Vagina (tissue), 2 donors: ENCODE measurements around the gene PSD2. TPM values are rescaled to one million over a fixed set of nuclear protein-coding genes. Genes with fewer than 3 reads are reported as not detected.

Experiments
- DNase-seq, 2 donors: peaks; one replicate each; pipeline ENCODE4 v3.0.0-alpha.2; 2017; ENCODE audit errors: extremely low spot score in 2 of 2
- H3K27ac ChIP-seq: fragments of 200-600 bp; sonication (generic); one replicate; pipeline ENCODE4 v1.5.1; 2019
- H3K27me3 ChIP-seq: fragments of 200-600 bp; sonication (generic); one replicate; pipeline ENCODE4 v1.5.1; 2019
- H3K36me3 ChIP-seq, 2 donors: fragments of 200-600 bp; sonication (generic); one replicate each; pipeline ENCODE4 v1.5.1; 2017 to 2019
- H3K4me1 ChIP-seq: fragments of 200-600 bp; sonication (generic); one replicate; pipeline ENCODE4 v1.5.1; 2019
- H3K4me3 ChIP-seq, 2 donors: fragments of 200-600 bp; sonication (generic); 1 replicate in 1 of 2; 2 replicates in 1 of 2; pipeline ENCODE4 v1.5.1; 2016 to 2019
- H3K9me3 ChIP-seq: fragments of 200-600 bp; sonication (generic); one replicate; pipeline ENCODE4 v1.5.1; 2019
- POLR2A ChIP-seq, 2 donors: fragments of 450-650 bp; IDR thresholded peaks; one replicate each; pipeline ENCODE4 v1.6.1; 2017; ENCODE audit warnings: antibody characterized with exemption in 2 of 2, mild to moderate bottlenecking in 2 of 2, moderate library complexity in 2 of 2
- POLR2AphosphoS5 ChIP-seq, 2 donors: sonication (generic); formaldehyde crosslinking; IDR thresholded peaks; one replicate each; pipeline ENCODE4 v1.9.0; 2017; ENCODE audit warnings: antibody characterized with exemption in 2 of 2, mild to moderate bottlenecking in 2 of 2, low read depth in 1 of 2; ENCODE audit not compliant: insufficient read depth in 1 of 2
- intact Hi-C: fragments of 100-400 bp; cut with DNase I; formaldehyde crosslinking; loops from one replicate; pipeline ENCODE4 v1.15.1; 2023
- total RNA-seq: library from RNA; depleted of rRNA; stranded (reverse); fragments of >200 nt; gene quantifications from one replicate; pipeline ENCODE4 v1.2.3, GENCODE V29; 2016
- TF ChIP-seq, protein P1 (sequence below), 3 experiments: fragments of 450-650 bp in 2 of 3; fragments of 200-600 bp in 1 of 3; sonication (generic) in 1 of 3; IDR thresholded peaks; one replicate each; pipeline ENCODE4 v1.5.1; 2017 to 2019; ENCODE audit warnings: antibody characterized with exemption in 3 of 3, mild to moderate bottlenecking in 2 of 3, moderate library complexity in 2 of 3

The PSD2 gene
- total RNA-seq, 1 donor from 2014 or later, result 0.25 TPM

DNA sequence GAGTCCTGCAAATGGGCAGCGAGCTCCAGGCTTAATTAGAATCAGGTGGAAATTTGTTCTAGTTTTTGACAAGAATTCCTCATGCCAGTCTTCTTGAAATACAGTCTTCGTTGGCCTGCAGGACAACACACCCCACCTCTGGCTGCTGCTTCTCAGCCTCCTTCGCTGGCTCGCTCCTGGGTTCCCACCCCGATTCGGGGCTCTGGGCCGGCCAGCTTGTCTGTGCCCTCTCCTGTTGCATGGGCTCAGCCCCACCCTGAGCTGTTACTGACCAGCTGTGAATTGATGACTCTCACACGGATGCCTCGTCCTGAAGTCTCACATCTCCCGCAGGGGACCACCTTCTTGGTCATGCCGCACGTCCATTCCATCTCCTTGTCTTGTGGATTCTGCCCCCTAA lies 21.0 kb downstream of the PSD2 start:
- Histone ChIP-seq H3K4me3 (no peak overlapping the region), H3K9me3 (no peaks in the 10 kb centered on the region), H3K4me1 (no peaks in the 10 kb centered on the region), H3K27ac (no peak overlapping the region), H3K27me3 (no peaks in the 10 kb centered on the region), H3K36me3 (no peaks in the 10 kb centered on the region)
- DNase-seq, result no peak
- intact Hi-C loops, result no loop called here
- TF ChIP-seq, protein P1, sequence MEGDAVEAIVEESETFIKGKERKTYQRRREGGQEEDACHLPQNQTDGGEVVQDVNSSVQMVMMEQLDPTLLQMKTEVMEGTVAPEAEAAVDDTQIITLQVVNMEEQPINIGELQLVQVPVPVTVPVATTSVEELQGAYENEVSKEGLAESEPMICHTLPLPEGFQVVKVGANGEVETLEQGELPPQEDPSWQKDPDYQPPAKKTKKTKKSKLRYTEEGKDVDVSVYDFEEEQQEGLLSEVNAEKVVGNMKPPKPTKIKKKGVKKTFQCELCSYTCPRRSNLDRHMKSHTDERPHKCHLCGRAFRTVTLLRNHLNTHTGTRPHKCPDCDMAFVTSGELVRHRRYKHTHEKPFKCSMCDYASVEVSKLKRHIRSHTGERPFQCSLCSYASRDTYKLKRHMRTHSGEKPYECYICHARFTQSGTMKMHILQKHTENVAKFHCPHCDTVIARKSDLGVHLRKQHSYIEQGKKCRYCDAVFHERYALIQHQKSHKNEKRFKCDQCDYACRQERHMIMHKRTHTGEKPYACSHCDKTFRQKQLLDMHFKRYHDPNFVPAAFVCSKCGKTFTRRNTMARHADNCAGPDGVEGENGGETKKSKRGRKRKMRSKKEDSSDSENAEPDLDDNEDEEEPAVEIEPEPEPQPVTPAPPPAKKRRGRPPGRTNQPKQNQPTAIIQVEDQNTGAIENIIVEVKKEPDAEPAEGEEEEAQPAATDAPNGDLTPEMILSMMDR (IDR thresholded peaks at IDR 0.05), result no peak
- TF ChIP-seq POLR2A (IDR thresholded peaks at IDR 0.05) (no peak), POLR2AphosphoS5 (IDR thresholded peaks at IDR 0.05; ENCODE audit: insufficient read depth in 1 of 2, low read depth in 1 of 2) (no peak)

DNA sequence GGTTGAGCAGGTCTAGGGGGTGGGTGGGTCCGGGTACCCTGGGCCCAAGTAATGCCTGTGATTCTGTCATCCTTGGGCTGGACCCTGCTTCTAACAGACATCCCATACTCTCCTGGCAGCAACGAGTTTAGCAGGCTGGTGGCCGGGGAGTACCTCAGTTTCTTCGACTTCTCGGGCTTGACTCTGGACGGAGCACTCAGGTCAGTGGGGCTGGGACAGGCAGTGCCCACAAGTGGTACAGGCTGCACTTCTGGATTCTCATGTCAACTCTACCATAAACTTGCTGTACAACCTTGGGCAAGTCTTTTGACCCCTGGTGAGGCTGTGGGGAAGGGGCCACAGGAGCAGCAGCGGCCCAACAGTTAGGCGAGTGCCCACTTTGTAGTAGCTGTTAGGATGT lies 21.8 kb downstream of the PSD2 start:
- TF ChIP-seq, protein P1 (IDR thresholded peaks at IDR 0.05), result no peak
- TF ChIP-seq POLR2AphosphoS5 (IDR thresholded peaks at IDR 0.05; ENCODE audit: insufficient read depth in 1 of 2, low read depth in 1 of 2) (no peak), POLR2A (IDR thresholded peaks at IDR 0.05) (no peak)
- DNase-seq, result no peak
- no peak overlapping the region for H3K27ac ChIP-seq
- no peak overlapping the region for H3K4me3 ChIP-seq
- intact Hi-C loops, result no loop called here
- H3K9me3 ChIP-seq, result no peaks in the 10 kb centered on the region
- no peaks in the 10 kb centered on the region for H3K4me1 ChIP-seq
- H3K27me3 ChIP-seq, result no peaks in the 10 kb centered on the region
- H3K36me3 ChIP-seq, result no peaks in the 10 kb centered on the region

DNA sequence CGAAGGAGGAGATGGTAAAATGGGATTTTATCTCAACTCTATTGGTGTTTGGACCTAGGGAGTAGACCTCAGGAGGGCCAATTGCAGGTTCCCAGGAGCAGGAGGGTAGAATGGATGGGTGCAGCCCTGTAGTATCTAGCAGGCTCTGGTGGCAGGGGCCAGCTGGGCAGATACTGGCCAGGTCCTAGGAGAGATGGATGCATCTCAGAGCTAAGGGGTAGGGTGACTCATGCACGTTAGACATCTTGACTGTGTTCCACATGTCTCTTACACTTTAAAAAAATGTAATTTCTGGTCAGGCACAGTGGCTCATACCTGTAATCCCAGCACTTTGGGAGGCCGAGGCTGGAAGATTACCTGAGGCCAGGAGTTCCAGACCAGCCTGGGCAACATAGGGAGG lies 22.4 kb downstream of the PSD2 start:
- no peaks in the 10 kb centered on the region for H3K9me3 ChIP-seq
- H3K4me1 ChIP-seq, result no peaks in the 10 kb centered on the region
- intact Hi-C loops, result no loop called here
- TF ChIP-seq POLR2AphosphoS5 (IDR thresholded peaks at IDR 0.05; ENCODE audit: insufficient read depth in 1 of 2, low read depth in 1 of 2) (no peak), POLR2A (IDR thresholded peaks at IDR 0.05) (no peak)
- TF ChIP-seq, protein P1 (IDR thresholded peaks at IDR 0.05), result no peak
- no peak overlapping the region for H3K27ac ChIP-seq
- no peak for DNase-seq
- no peak overlapping the region for H3K4me3 ChIP-seq
- no peaks in the 10 kb centered on the region for H3K36me3 ChIP-seq
- no peaks in the 10 kb centered on the region for H3K27me3 ChIP-seq

DNA sequence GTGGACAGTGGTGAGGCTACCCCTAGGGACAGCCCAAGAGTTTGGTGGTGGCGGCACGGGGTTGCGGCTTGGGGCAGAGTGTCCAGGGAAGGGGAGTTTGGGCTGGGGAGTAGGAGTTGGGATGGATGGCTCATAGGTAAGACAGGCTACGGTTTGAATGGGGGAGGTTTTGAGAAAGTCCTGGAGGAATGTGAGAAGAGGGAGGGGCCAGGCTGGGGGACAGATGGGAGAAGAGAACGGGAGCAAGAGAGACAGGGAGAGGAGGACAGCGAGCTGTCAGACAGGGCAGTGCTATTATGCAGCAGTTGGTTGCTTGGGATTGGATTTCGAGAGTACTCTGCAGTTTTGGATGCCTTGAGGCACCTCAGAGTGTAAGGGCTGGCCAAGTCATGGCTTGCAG lies 24.5 kb downstream of the PSD2 start:
- Histone ChIP-seq H3K9me3 (no peaks in the 10 kb centered on the region), H3K4me1 (no peaks in the 10 kb centered on the region), H3K36me3 (no peaks in the 10 kb centered on the region), H3K27ac (no peak overlapping the region), H3K27me3 (no peaks in the 10 kb centered on the region), H3K4me3 (no peak overlapping the region)
- no peak for TF ChIP-seq POLR2AphosphoS5 (IDR thresholded peaks at IDR 0.05; ENCODE audit: insufficient read depth in 1 of 2, low read depth in 1 of 2)
- TF ChIP-seq, protein P1 (IDR thresholded peaks at IDR 0.05), result no peak
- intact Hi-C loops, result no loop called here
- DNase-seq, result no peak

DNA sequence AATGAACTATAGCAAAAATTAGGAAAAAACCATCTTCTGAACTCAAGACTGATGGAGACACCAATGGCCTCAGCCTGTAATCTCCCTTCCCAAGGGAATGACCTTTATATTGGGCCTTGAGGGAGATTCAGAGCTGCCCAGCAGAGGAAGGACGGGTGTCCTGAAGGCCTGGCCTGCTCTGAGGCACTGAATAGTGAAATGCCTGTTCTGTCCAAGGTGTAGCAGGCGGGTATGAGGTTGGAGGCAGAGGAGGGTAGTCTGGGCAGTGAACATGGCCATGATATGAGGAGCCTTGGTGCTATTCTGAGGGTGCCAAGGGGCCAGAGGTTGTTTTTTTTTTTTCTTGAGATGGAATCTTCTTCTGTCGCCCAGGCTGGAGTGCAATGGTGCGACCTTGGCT lies 25.0 kb downstream of the PSD2 start:
- Histone ChIP-seq H3K4me1 (no peaks in the 10 kb centered on the region), H3K27ac (no peak overlapping the region), H3K9me3 (no peaks in the 10 kb centered on the region), H3K27me3 (no peaks in the 10 kb centered on the region), H3K36me3 (no peaks in the 10 kb centered on the region), H3K4me3 (no peak overlapping the region)
- no peak for DNase-seq
- intact Hi-C loops, result no loop called here
- TF ChIP-seq POLR2AphosphoS5 (IDR thresholded peaks at IDR 0.05; ENCODE audit: insufficient read depth in 1 of 2, low read depth in 1 of 2) (no peak), POLR2A (IDR thresholded peaks at IDR 0.05) (no peak)
- TF ChIP-seq, protein P1 (IDR thresholded peaks at IDR 0.05), result no peak
